Immature natural killer cell (primary cell): Measurements from ENCODE around the gene SYT11. TPM values are rescaled to one million over a fixed set of nuclear protein-coding genes. Genes with fewer than 3 reads are reported as not detected.

ENCODE experiments used
- DNase-seq, 3 donors: peaks; one replicate each; pipeline ENCODE4 v3.0.0; 2022; ENCODE audit warnings: mixed read lengths in 1 of 3
- H3K27ac Mint-ChIP-seq, 6 donors: one replicate each; pipeline ENCODE4 v1.8.0; 2020; ENCODE audit warnings: mixed read lengths in 6 of 6, mild to moderate bottlenecking in 5 of 6, inconsistent platforms in 4 of 6, moderate library complexity in 3 of 6
- H3K27me3 Mint-ChIP-seq, 3 donors: one replicate each; pipeline ENCODE4 v1.8.0; 2020 to 2021; ENCODE audit warnings: low read depth in 3 of 3, mild to moderate bottlenecking in 3 of 3, mixed read lengths in 3 of 3, moderate library complexity in 3 of 3, inconsistent platforms in 1 of 3
- H3K36me3 Mint-ChIP-seq, 3 donors: one replicate each; pipeline ENCODE4 v1.8.0; 2020; ENCODE audit warnings: mixed read lengths in 3 of 3, inconsistent platforms in 2 of 3, mild to moderate bottlenecking in 2 of 3
- H3K4me1 Mint-ChIP-seq, 2 donors: one replicate each; pipeline ENCODE4 v1.8.0; 2020; ENCODE audit warnings: inconsistent platforms in 2 of 2, mild to moderate bottlenecking in 2 of 2, mixed read lengths in 2 of 2, moderate library complexity in 1 of 2
- H3K4me3 Mint-ChIP-seq, 5 donors: one replicate each; pipeline ENCODE4 v1.8.0; 2020; ENCODE audit warnings: mild to moderate bottlenecking in 5 of 5, mixed read lengths in 5 of 5, inconsistent platforms in 3 of 5, moderate library complexity in 3 of 5
- H3K9me3 Mint-ChIP-seq, 6 donors: one replicate each; pipeline ENCODE4 v1.8.0; 2020; ENCODE audit warnings: mild to moderate bottlenecking in 6 of 6, mixed read lengths in 6 of 6, inconsistent platforms in 4 of 6, moderate library complexity in 3 of 6
- polyA plus RNA-seq, 3 donors: library from polyadenylated mRNA; unstranded; fragments of 300-500 nt; fragmentation: Illumina TruSeq; gene quantifications; one replicate each; pipeline ENCODE4 v1.2.3, GENCODE V29; 2021

Gene SYT11
- polyA plus RNA-seq, 3 donors from 2014 or later = 28.7 to 40.4 (median 29.8) TPM

DNA sequence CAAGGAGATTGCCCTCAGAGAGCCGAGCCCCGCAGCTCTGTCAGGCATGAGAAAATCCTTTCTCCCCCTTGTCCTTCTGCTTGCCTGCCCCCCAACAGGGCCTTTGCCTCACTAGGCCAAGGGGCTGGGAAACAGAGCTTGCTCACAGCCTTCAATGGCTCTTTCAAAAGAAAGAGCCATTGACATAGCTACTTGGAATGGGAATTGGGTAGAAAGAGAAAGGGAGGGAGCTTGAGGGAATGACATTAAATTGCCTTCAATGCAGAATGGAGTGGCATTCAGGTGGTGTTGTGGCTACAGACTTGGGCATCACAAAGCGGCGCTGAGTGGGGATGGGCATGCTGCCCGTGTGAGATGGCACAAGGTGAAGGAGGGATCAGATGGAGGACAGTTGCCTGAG is 13.2 kb downstream of the SYT11 start:
- H3K4me1 Mint-ChIP-seq = peaks cover 3 to 6% of the 10 kb centered on the region in 2 donors
- H3K9me3 Mint-ChIP-seq = no peaks in the 10 kb centered on the region
- peaks cover 9 to 17% (median 16%) of the 10 kb centered on the region in 3 donors for H3K36me3 Mint-ChIP-seq
- no peak overlapping the region for H3K4me3 Mint-ChIP-seq
- peaks cover 0 to 4% (median 0%) of the 10 kb centered on the region in 3 donors for H3K27me3 Mint-ChIP-seq
- H3K27ac Mint-ChIP-seq = peak overlapping the region in 1 of 6 donors; percentile 42
- no peak for DNase-seq

- H3K9me3 Mint-ChIP-seq = no peaks in the 10 kb centered on the region
- DNase-seq = no peak
- peaks cover 0 to 4% (median 0%) of the 10 kb centered on the region in 3 donors for H3K27me3 Mint-ChIP-seq
- peaks cover 3 to 6% of the 10 kb centered on the region in 2 donors for H3K4me1 Mint-ChIP-seq
- H3K4me3 Mint-ChIP-seq = no peak overlapping the region
- no peak overlapping the region for H3K27ac Mint-ChIP-seq
- peaks cover 7 to 14% (median 14%) of the 10 kb centered on the region in 3 donors for H3K36me3 Mint-ChIP-seq
Observed at GRCh38 chr1:155873860-155874259, 14.5 kb downstream of the SYT11 start.

DNA sequence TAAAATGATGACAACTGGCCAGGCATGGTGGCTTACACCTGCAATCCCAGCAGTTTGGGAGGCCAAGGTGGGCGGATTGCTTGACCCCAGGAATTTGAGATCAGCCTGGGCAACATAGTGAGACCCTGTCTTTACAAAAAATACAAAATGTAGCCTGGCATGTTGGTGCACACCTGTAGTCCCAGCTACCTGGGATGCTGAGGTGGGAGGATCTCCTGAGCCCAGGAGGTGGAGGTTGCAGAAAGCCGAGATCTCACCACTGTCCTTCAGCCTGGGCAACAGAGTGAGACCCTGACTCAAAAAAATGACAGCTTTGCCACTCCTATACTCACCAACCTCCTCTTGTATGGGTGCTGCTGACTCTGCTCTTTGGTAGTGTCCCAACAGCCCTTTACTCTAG is 18.6 kb downstream of the SYT11 start:
- H3K27ac Mint-ChIP-seq = no peak overlapping the region
- peaks cover 0 to 3% (median 0%) of the 10 kb centered on the region in 3 donors for H3K27me3 Mint-ChIP-seq

DNA sequence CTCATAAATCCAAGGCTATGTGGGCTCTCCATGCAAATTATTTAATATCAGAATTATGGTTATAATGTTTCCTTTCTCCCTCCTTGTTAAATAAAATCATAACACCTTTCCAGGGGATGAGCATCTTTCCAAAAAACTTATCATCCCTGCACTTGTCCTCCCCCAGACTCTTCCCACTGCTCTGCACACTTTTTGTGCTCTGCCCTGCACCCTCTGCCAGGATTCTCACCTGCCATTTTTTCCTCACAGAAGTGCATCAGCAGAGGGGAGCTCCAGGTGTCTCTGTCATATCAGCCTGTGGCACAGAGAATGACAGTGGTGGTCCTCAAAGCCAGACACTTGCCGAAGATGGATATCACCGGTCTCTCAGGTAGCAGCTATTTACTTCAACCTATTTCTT is 20.9 kb downstream of the SYT11 start:
- Mint-ChIP-seq H3K36me3 (peaks cover 7 to 25% (median 15%) of the 10 kb centered on the region in 3 donors), H3K27me3 (no peaks in the 10 kb centered on the region), H3K4me1 (peaks cover 0 to 2% of the 10 kb centered on the region in 2 donors), H3K4me3 (no peak overlapping the region), H3K9me3 (no peaks in the 10 kb centered on the region), H3K27ac (peak overlapping the region in 2 of 6 donors; percentile 31 to 36)
- DNase-seq = no peak

More for the DNA sequence above, 18.6 kb downstream of the SYT11 start:
- H3K9me3 Mint-ChIP-seq = no peaks in the 10 kb centered on the region
- no peak overlapping the region for H3K4me3 Mint-ChIP-seq
- no peak for DNase-seq
- H3K4me1 Mint-ChIP-seq = peaks cover 0 to 2% of the 10 kb centered on the region in 2 donors
- peaks cover 7 to 25% (median 13%) of the 10 kb centered on the region in 3 donors for H3K36me3 Mint-ChIP-seq

DNA sequence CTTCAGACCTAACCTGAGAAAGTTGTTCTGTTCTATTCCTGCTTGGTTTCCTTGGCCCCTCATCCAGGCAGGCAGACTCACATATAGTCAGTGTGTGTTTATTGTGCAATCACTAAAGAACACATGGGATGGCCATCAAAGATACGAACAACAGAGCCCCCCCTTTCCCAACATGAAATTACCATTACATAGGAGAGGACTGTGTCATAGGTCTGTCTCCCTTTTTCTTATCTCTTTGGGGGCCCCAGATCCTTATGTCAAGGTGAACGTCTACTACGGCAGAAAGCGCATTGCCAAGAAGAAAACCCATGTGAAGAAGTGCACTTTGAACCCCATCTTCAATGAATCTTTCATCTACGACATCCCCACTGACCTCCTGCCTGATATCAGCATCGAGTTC is 21.6 kb downstream of the SYT11 start:
- Mint-ChIP-seq H3K36me3 (peaks cover 7 to 25% (median 15%) of the 10 kb centered on the region in 3 donors), H3K27ac (peak overlapping the region in 1 of 6 donors; percentile 31), H3K9me3 (no peaks in the 10 kb centered on the region), H3K27me3 (no peaks in the 10 kb centered on the region), H3K4me3 (no peak overlapping the region), H3K4me1 (no peaks in the 10 kb centered on the region)
- DNase-seq = no peak

DNA sequence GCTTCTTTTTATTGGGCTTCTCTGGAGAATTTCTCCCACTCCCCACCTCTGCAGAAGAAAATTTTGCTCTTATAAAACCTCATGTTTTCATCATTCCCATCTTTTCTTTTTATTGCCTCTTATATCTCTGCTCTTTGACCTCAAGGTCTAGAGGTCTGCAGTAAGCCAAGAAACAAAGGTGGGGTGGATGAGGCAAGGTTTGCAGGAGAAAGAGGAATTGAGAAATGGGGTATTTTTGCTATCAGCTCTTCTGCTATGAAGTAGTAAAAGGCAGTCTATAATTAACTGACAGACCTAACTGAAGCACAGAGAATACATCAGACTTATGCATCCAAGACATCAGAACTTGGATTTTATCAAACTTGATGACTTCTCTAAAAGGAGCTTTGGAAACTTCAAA is 22.9 kb downstream of the SYT11 start:
- no peak for DNase-seq
- H3K36me3 Mint-ChIP-seq = peaks cover 3 to 25% (median 15%) of the 10 kb centered on the region in 3 donors

DNA sequence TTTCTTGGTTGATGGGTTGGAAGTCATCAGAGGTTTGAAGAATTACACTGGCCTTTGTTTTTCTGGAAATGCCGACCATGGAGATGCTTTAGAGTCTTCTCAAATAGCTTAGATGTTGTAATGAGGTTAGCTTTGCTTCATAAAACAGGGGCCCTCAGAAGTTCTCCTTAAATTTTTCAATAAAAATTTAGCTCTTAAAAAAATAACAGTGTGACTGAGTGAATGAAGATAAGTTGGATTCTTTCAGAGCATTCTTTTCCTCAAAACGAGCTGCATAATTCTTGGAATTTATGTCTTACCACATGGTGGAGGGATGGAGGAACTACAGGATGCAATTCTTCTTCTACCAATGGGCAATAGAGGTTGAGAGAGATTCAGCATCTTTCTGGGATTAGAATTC is 23.4 kb downstream of the SYT11 start:
- no peak for DNase-seq
- H3K9me3 Mint-ChIP-seq = no peaks in the 10 kb centered on the region
- H3K27me3 Mint-ChIP-seq = no peaks in the 10 kb centered on the region
- H3K36me3 Mint-ChIP-seq = peaks cover 3 to 25% (median 15%) of the 10 kb centered on the region in 3 donors
- H3K4me1 Mint-ChIP-seq = no peaks in the 10 kb centered on the region
- no peak overlapping the region for H3K27ac Mint-ChIP-seq
- no peak overlapping the region for H3K4me3 Mint-ChIP-seq

More for the DNA sequence above, 22.9 kb downstream of the SYT11 start:
- Mint-ChIP-seq H3K27me3 (no peaks in the 10 kb centered on the region), H3K4me1 (no peaks in the 10 kb centered on the region), H3K27ac (peak overlapping the region in 1 of 6 donors; percentile 28), H3K9me3 (no peaks in the 10 kb centered on the region), H3K4me3 (no peak overlapping the region)

GRCh38 chr1:155884031-155884960 is 24.9 kb downstream of the SYT11 start:
- no peak for DNase-seq
- no peaks in the 10 kb centered on the region for H3K9me3 Mint-ChIP-seq
- H3K4me1 Mint-ChIP-seq = no peaks in the 10 kb centered on the region
- no peak overlapping the region for H3K4me3 Mint-ChIP-seq
- peaks cover 3 to 23% (median 15%) of the 10 kb centered on the region in 3 donors for H3K36me3 Mint-ChIP-seq
- H3K27me3 Mint-ChIP-seq = no peaks in the 10 kb centered on the region
- peak overlapping the region in 2 of 6 donors; percentile 33 to 60 for H3K27ac Mint-ChIP-seq

DNA sequence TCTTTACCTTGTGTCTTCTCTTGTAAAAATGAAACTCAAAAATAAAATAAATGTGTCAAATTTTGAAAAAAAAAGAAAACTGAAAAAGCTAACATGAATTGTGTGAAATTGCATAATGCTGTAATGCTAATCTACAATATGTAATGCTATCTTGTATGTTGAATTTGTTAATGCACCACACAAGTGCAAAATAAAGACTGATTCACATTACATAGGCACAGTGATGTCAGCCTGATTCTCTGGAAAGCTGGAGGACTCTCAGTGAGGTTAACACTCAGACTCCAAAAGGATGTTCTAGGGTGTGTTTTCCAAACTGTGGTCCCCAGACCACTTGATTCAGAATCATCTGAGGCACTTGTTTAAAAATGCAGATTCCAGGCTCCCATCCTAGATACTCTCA is 25.6 kb downstream of the SYT11 start:
- H3K36me3 Mint-ChIP-seq = peaks cover 3 to 20% (median 15%) of the 10 kb centered on the region in 3 donors

GRCh38 chr1:155888481-155888880 is 29.1 kb downstream of the SYT11 start:
- H3K27me3 Mint-ChIP-seq = peaks cover 0 to 1% (median 0%) of the 10 kb centered on the region in 3 donors
- no peak overlapping the region for H3K27ac Mint-ChIP-seq
- DNase-seq = no peak
- H3K4me1 Mint-ChIP-seq = peaks cover 9% of the 10 kb centered on the region in 2 donors
- H3K36me3 Mint-ChIP-seq = peaks cover 0 to 3% (median 0%) of the 10 kb centered on the region in 3 donors
- no peaks in the 10 kb centered on the region for H3K9me3 Mint-ChIP-seq
- no peak overlapping the region for H3K4me3 Mint-ChIP-seq

More for the DNA sequence above, 25.6 kb downstream of the SYT11 start:
- Mint-ChIP-seq H3K4me3 (no peak overlapping the region), H3K27me3 (no peaks in the 10 kb centered on the region), H3K4me1 (no peaks in the 10 kb centered on the region), H3K9me3 (no peaks in the 10 kb centered on the region), H3K27ac (peak overlapping the region in 2 of 6 donors; percentile 23 to 31)
- no peak for DNase-seq

DNA sequence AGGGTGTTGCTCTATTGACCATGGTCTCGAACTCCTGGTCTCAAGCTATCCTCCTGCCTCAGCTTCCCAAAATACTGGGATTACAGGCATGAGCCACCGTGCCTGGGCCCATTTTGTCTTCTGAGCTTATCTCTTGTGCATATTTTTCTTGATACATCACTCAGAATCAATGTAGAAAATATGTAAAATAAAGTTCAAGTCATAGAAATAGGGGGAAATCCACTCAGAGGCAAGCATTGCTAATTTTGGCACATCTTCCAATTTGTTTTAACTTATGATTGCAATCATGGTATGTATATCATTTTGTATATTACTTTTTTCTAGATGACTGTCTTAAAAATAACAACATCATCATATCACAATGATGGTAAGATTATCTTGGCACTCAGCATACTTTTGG is 30.2 kb downstream of the SYT11 start:
- H3K27me3 Mint-ChIP-seq = peaks cover 0 to 1% (median 0%) of the 10 kb centered on the region in 3 donors
- no peaks in the 10 kb centered on the region for H3K9me3 Mint-ChIP-seq
- peaks cover 13 to 15% of the 10 kb centered on the region in 2 donors for H3K4me1 Mint-ChIP-seq
- no peak for DNase-seq
- H3K4me3 Mint-ChIP-seq = no peak overlapping the region
- no peak overlapping the region for H3K27ac Mint-ChIP-seq
- H3K36me3 Mint-ChIP-seq = no peaks in the 10 kb centered on the region

GRCh38 chr1:155890251-155890650 is 30.9 kb downstream of the SYT11 start:
- no peak overlapping the region for H3K4me3 Mint-ChIP-seq
- H3K9me3 Mint-ChIP-seq = no peaks in the 10 kb centered on the region
- no peak for DNase-seq
- H3K27ac Mint-ChIP-seq = no peak overlapping the region
- H3K36me3 Mint-ChIP-seq = no peaks in the 10 kb centered on the region
- peaks cover 13 to 15% of the 10 kb centered on the region in 2 donors for H3K4me1 Mint-ChIP-seq
- H3K27me3 Mint-ChIP-seq = peaks cover 0 to 1% (median 0%) of the 10 kb centered on the region in 3 donors

DNA sequence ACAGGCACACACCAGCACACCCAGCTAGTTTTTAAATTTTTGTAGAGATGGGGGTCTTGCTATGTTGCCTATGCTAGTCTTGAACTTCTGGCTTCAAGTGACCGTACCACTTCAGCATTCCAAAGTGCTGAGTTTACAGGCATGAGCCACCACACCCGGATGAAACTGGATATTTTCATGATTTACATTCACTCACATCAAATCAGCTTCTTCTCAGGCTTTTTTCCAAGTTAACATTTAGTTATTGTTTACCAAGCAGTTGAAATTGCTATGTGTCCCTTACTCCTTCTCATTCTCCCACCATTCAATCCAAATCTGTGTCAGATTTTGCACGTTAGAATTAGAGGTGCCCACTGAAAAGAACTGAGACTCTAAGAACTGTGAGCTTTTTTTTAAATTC is 33.4 kb downstream of the SYT11 start:
- Mint-ChIP-seq H3K4me1 (peaks cover 13 to 15% of the 10 kb centered on the region in 2 donors), H3K27me3 (peaks cover 0 to 1% (median 0%) of the 10 kb centered on the region in 3 donors), H3K36me3 (no peaks in the 10 kb centered on the region), H3K4me3 (no peak overlapping the region), H3K9me3 (no peaks in the 10 kb centered on the region), H3K27ac (peak overlapping the region in 3 of 6 donors; percentile 45 to 87 (median 79))
- no peak for DNase-seq
